H1 (cell line): ENCODE measurements around the gene NDUFA13. TPM values are rescaled to one million over a fixed set of nuclear protein-coding genes. Genes with fewer than 3 reads are reported as not detected.
A peak's percentile ranks its signal among the peaks of the same experiment; 100 is the strongest.

Experiments
- CTCF ChIA-PET: fragments of 300-600 bp; sonication (Branson Sonifier 250); formaldehyde crosslinking; loops from one replicate; lab custom pipeline; 2021; ENCODE audit not compliant: partially characterized antibody; lab: Charles Lee
- POLR2A ChIA-PET: fragments of 300-600 bp; sonication (Branson Sonifier 250); formaldehyde crosslinking; loops from one replicate; lab custom pipeline; 2021; ENCODE audit warnings: inconsistent platforms; ENCODE audit not compliant: partially characterized antibody; lab: Charles Lee
- DNase-seq, 2 experiments: peaks; one replicate each; pipeline versions ENCODE4 v3.0.0 to v3.0.0-alpha.2; 2010 to 2022; ENCODE audit warnings: low spot score in 2 of 2, low read depth in 1 of 2, mixed read lengths in 1 of 2
- FAIRE-seq: peaks from 2 replicates; lab custom pipeline; 2011; peaks lifted over from hg19 to GRCh38; lab: Jason Lieb, UNC
- H2AFZ ChIP-seq: 2 replicates; pipeline ENCODE4 v1.8.1; 2012; ENCODE audit warnings: low read length, inconsistent platforms
- H2AK5ac ChIP-seq: 2 replicates; pipeline ENCODE4 v1.6.1; 2013; ENCODE audit warnings: low read depth, low read length
- H2BK120ac ChIP-seq: replicated peaks from 2 replicates; pipeline ENCODE3; 2013; ENCODE audit warnings: low read depth, low read length, inconsistent platforms
- H2BK12ac ChIP-seq: 2 replicates; pipeline ENCODE4 v1.6.1; 2013; ENCODE audit warnings: low read depth, low read length
- H2BK15ac ChIP-seq: 2 replicates; pipeline ENCODE4 v1.6.1; 2013; ENCODE audit warnings: low read length
- H2BK20ac ChIP-seq: 2 replicates; pipeline ENCODE4 v1.6.1; 2013; ENCODE audit warnings: low read length
- H2BK5ac ChIP-seq: 2 replicates; pipeline ENCODE4 v1.6.1; 2013; ENCODE audit warnings: low read depth, low read length
- H3K14ac ChIP-seq: 2 replicates; pipeline ENCODE4 v1.6.1; 2013; ENCODE audit warnings: inconsistent platforms; ENCODE audit not compliant: insufficient read length
- H3K18ac ChIP-seq: 2 replicates; pipeline ENCODE4 v1.6.1; 2013; ENCODE audit warnings: low read length; ENCODE audit errors: extremely low read depth
- H3K23ac ChIP-seq: 2 replicates; pipeline ENCODE4 v1.6.1; 2013; ENCODE audit warnings: inconsistent platforms; ENCODE audit not compliant: insufficient read length
- H3K23me2 ChIP-seq: 2 replicates; pipeline ENCODE4 v1.6.1; 2013; ENCODE audit warnings: low read depth, low read length
- H3K27ac ChIP-seq: 2 replicates; pipeline ENCODE4 v1.6.1; 2011; ENCODE audit warnings: low read depth, low read length, inconsistent platforms
- H3K27me3 ChIP-seq, 4 experiments: replicated peaks in 1 of 4; 1 replicate in 1 of 4; 2 replicates in 3 of 4; pipeline versions ENCODE4 v1.6.1 to v1.8.1; 2011 to 2013; ENCODE audit warnings: low read length in 3 of 4, mild to moderate bottlenecking in 3 of 4, inconsistent platforms in 2 of 4, mixed read lengths in 2 of 4, moderate library complexity in 1 of 4; ENCODE audit not compliant: control insufficient read depth in 3 of 4, insufficient read depth in 3 of 4; ENCODE audit errors: extremely low read depth in 1 of 4
- H3K36me3 ChIP-seq, 4 experiments: 2 replicates each; pipeline versions ENCODE4 v1.6.1 to v1.8.1; 2011 to 2013; ENCODE audit warnings: mild to moderate bottlenecking in 4 of 4, low read length in 3 of 4, moderate library complexity in 2 of 4, control low read depth in 1 of 4, inconsistent platforms in 1 of 4; ENCODE audit not compliant: insufficient read depth in 4 of 4, control insufficient read depth in 2 of 4
- H3K4ac ChIP-seq: replicated peaks from 2 replicates; pipeline ENCODE3; 2013; ENCODE audit warnings: low read length, low read depth, mixed read lengths, inconsistent platforms; ENCODE audit not compliant: insufficient read length
- H3K4me1 ChIP-seq, 4 experiments: replicated peaks in 1 of 4; 1 replicate in 1 of 4; 2 replicates in 3 of 4; pipeline versions ENCODE4 v1.6.1 to v1.8.1; 2011 to 2013; ENCODE audit warnings: low read length in 3 of 4, inconsistent platforms in 2 of 4, mixed read lengths in 1 of 4; ENCODE audit not compliant: insufficient read depth in 4 of 4, control insufficient read depth in 3 of 4
- H3K4me2 ChIP-seq, 2 experiments: 2 replicates each; pipeline versions ENCODE4 v1.6.1 to v1.8.1; 2011 to 2013; ENCODE audit warnings: low read depth in 2 of 2, low read length in 2 of 2, control low read depth in 1 of 2, inconsistent platforms in 1 of 2, mild to moderate bottlenecking in 1 of 2; ENCODE audit not compliant: insufficient read depth in 1 of 2
- H3K4me3 ChIP-seq, 4 experiments: fragments of 200-600, 300-600 bp in 1 of 4; sonication (generic), shearing (Covaris generic), sonication (Bioruptor Twin) in 1 of 4; 2 replicates each; pipeline versions ENCODE4 v1.5.1 to v1.8.1; 2011 to 2016; ENCODE audit warnings: low read length in 4 of 4, low read depth in 3 of 4, control low read depth in 2 of 4, inconsistent platforms in 2 of 4, mild to moderate bottlenecking in 2 of 4, mixed read lengths in 1 of 4, moderate library complexity in 1 of 4; ENCODE audit not compliant: insufficient read depth in 2 of 4; ENCODE audit errors: extremely low read depth in 1 of 4
- H3K56ac ChIP-seq: replicated peaks from 2 replicates; pipeline ENCODE3; 2013; ENCODE audit warnings: low read depth, mild to moderate bottlenecking, mixed read lengths, low read length, inconsistent platforms; ENCODE audit not compliant: insufficient read length
- H3K79me1 ChIP-seq: 2 replicates; pipeline ENCODE4 v1.6.1; 2013; ENCODE audit warnings: low read depth, low read length, control low read depth
- H3K79me2 ChIP-seq, 2 experiments: 2 replicates each; pipeline versions ENCODE4 v1.6.1 to v1.8.1; 2012 to 2013; ENCODE audit warnings: low read length in 2 of 2, mild to moderate bottlenecking in 2 of 2, inconsistent platforms in 1 of 2; ENCODE audit not compliant: insufficient read depth in 2 of 2, control insufficient read depth in 1 of 2
- H3K9ac ChIP-seq, 4 experiments: replicated peaks in 1 of 4; 1 replicate in 1 of 4; 2 replicates in 3 of 4; pipeline versions ENCODE4 v1.6.1 to v1.8.1; 2011 to 2013; ENCODE audit warnings: low read depth in 3 of 4, low read length in 3 of 4, control low read depth in 2 of 4, mild to moderate bottlenecking in 2 of 4, moderate library complexity in 2 of 4, inconsistent platforms in 1 of 4; ENCODE audit errors: extremely low read depth in 1 of 4
- H3K9me3 ChIP-seq, 2 experiments: 2 replicates each; pipeline versions ENCODE4 v1.6.1 to v1.8.1; 2012 to 2013; ENCODE audit warnings: mild to moderate bottlenecking in 2 of 2, moderate library complexity in 2 of 2, control low read depth in 1 of 2, inconsistent platforms in 1 of 2, low read depth in 1 of 2, low read length in 1 of 2, mixed read lengths in 1 of 2; ENCODE audit not compliant: insufficient read depth in 2 of 2
- H4K20me1 ChIP-seq, 2 experiments: replicated peaks in 1 of 2; 2 replicates each; pipeline versions ENCODE3 to v1.8.1; 2011 to 2013; ENCODE audit warnings: inconsistent platforms in 2 of 2, low read length in 2 of 2, mild to moderate bottlenecking in 1 of 2; ENCODE audit not compliant: insufficient read depth in 2 of 2, control insufficient read depth in 1 of 2
- H4K5ac ChIP-seq: 2 replicates; pipeline ENCODE4 v1.6.1; 2013; ENCODE audit warnings: low read length, low read depth, mixed read lengths, inconsistent platforms; ENCODE audit not compliant: insufficient read length
- H4K8ac ChIP-seq: 2 replicates; pipeline ENCODE4 v1.8.0; 2013; ENCODE audit warnings: mild to moderate bottlenecking, moderate library complexity, low read length, inconsistent platforms; ENCODE audit not compliant: insufficient read depth; ENCODE audit errors: extremely low read depth
- H4K91ac ChIP-seq: replicated peaks from 2 replicates; pipeline ENCODE3; 2013; ENCODE audit warnings: low read length, mixed read lengths, inconsistent platforms; ENCODE audit not compliant: insufficient read length
- CREB1 ChIP-seq: IDR thresholded peaks from 2 replicates; pipeline ENCODE4 v1.6.1; 2012; ENCODE audit warnings: inconsistent platforms
- KDM5A ChIP-seq: fragments of 200-600 bp; IDR thresholded peaks from 2 replicates; pipeline ENCODE4 v1.7.1; 2012; ENCODE audit warnings: mild to moderate bottlenecking, low read length, inconsistent platforms, mixed read lengths
- WGBS, 2 experiments: shearing (Covaris generic) in 1 of 2; methylation state at CpG; one replicate each; pipeline versions ENCODE4 v1.1.6 to v1.1.7; 2013 to 2015; ENCODE audit warnings: low lambda C conversion rate in 2 of 2, mixed read lengths in 2 of 2, inconsistent platforms in 1 of 2, low coverage in 1 of 2, missing lambda C conversion rate in 1 of 2; ENCODE audit not compliant: insufficient replicate concordance in 2 of 2, insufficient coverage in 1 of 2, insufficient read length in 1 of 2; ENCODE audit errors: extremely low coverage in 1 of 2, missing lambda C conversion rate in 1 of 2; 5-methylcytosine and 5-hydroxymethylcytosine counted together
- polyA plus RNA-seq, 7 experiments: library from polyadenylated mRNA; depleted of rRNA in 3 of 7; stranded (reverse) in 5 of 7; unstranded in 2 of 7; fragments of >200 nt in 5 of 7; fragments of 200-250 nt in 2 of 7; gene quantifications; 1 replicate in 5 of 7; 2 replicates in 1 of 7; 4 replicates in 1 of 7; pipeline versions ENCODE4 v1.2.1 to v1.2.3, GENCODE V29; 2011 to 2013; ENCODE audit warnings: missing spikeins in 2 of 7, mixed read lengths in 2 of 7
- total RNA-seq: library from RNA; stranded (reverse); fragmentation: NEBNext Ultra II Directional; extraction: Animal tissue kit (Norgen Biotek cat#: 25700); gene quantifications from 2 replicates; pipeline ENCODE4 v1.2.1, GENCODE V29; 2021

Gene NDUFA13
- total and polyA plus RNA-seq, 2 of the 8 experiments (the other 6 are each of a cell fraction or from before 2014, with no cell fraction given), result 413 to 1,105 TPM

GRCh38 chr19:19489804-19490204 lies 26.2 kb upstream of the NDUFA13 start:
- 77% methylated on average over 9 of the region's 9 CpGs; no CpG with 5 or more reads in 1 of the 2 experiments for WGBS, 2 experiments
- Histone ChIP-seq H3K27me3 (no peaks in the 10 kb centered on the region), H4K91ac (peak overlapping the region; percentile 79), H4K20me1 (peaks cover 14 to 24% of the 10 kb centered on the region in 2 experiments), H2BK15ac (no peak overlapping the region), H3K9ac (peak overlapping the region in 2 of 4 experiments; percentile 41 to 42; a peak in 4 of 7 replicates), H3K4ac (no peak overlapping the region), H2AK5ac (peak overlapping the region; percentile 30), H4K5ac (no peak overlapping the region), H3K79me2 (peaks cover 0 to 52% of the 10 kb centered on the region in 2 experiments; a peak in 2 of 4 replicates), H4K8ac (peak overlapping the region; percentile 81), H2BK12ac (peak overlapping the region; percentile 41), H3K23me2 (no peaks in the 10 kb centered on the region), H3K36me3 (peaks cover 7 to 19% (median 13%) of the 10 kb centered on the region in 4 experiments; a peak in 7 of 8 replicates), H2AFZ (no peak overlapping the region), H3K9me3 (no peaks in the 10 kb centered on the region), H3K4me1 (peaks cover 11 to 28% (median 19%) of the 10 kb centered on the region in 4 experiments), H3K14ac (no peak overlapping the region), H3K56ac (peak overlapping the region; percentile 32), H3K27ac (peak overlapping the region; percentile 67; the same call in 1 of the 2 replicates), H2BK120ac (no peak overlapping the region), H3K23ac (no peak overlapping the region), H3K4me2 (peak overlapping the region in 1 of 2 experiments; percentile 45; a peak in 2 of 4 replicates), H2BK5ac (peak overlapping the region; percentile 88), H3K18ac (no peak overlapping the region), H2BK20ac (no peak overlapping the region), H3K4me3 (no peak overlapping the region), H3K79me1 (peaks cover 17% of the 10 kb centered on the region; the same call in 1 of the 2 replicates)
- ChIA-PET CTCF (interaction anchor here (0.6 to 9.8 kb wide), 42 partner anchors 9 to 265 kb away, joined by 3 to 146 read pairs (median 6); partner anchors contain the start of genes GATAD2A, NDUFA13 and TSSK6), POLR2A (interaction anchor here (0.9 to 4.3 kb wide), 14 partner anchors 11 to 126 kb away, joined by 3 to 44 read pairs (median 5); partner anchors contain the start of genes GATAD2A and NDUFA13)
- FAIRE-seq, result no peak
- TF ChIP-seq KDM5A (no peak), CREB1 (no peak)
- DNase-seq, result no peak
